ENCODE data around the gene LRCH4.

LRCH4 gene

DNA sequence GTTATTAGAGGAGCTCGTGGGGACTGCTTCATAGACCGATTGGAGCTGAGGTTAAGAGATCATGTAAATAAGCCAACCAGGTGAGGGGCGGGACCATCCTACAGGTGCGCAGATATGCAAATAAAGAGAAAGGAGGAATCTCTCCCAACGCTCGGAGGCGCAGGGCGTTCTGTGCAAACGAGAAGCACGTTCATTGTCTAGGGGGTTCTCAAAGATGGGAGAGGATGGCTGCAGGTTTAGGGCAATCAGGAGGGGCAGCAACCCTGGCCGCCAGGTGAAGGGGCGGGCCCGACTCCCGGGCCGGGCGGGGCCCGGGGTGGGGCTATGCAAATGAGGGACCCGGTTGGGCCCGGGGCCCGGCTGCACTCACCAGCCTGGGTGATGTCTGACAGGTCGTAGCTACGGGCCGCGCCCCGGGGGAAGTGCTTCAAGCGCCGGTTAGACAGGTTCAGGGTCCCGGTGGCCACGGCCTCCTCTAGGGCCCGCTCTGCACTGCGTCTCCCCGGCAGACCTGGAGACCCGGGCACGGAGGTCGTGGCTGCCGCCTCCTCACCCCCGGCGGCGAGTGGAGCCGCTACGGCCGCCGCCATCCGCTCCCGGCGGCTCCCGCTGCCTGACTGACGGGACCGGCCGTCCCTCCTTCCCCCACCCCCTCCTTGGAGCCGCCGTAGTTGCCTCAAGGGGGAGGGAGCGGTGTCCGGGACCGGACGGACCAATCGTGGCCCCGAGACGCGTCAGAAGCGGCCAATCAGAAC lies at the start of gene LRCH4:
LRCH4 (minus strand) TSS at position 619 of the 755 bp plus-strand sequence; CDS start at position 590, 29 bp downstream.
- TF ChIP-seq CTCF (IDR thresholded peaks at IDR 0.05; ENCODE audit: low read depth, low read length) = no peak
- peak within 1 kb of the TSS; percentile 92 for H3K4me3 ChIP-seq (ENCODE audit: low read depth, low read length)
- in situ Hi-C loops (cut with HindIII; ENCODE audit: low sequenced_read_pairs) = no loop called here
- no peak for DNase-seq (ENCODE audit: low read depth, low spot score)

- peak overlapping the region; percentile 22 for H3K4me3 ChIP-seq (ENCODE audit: low read depth, low read length)
- in situ Hi-C loops (cut with HindIII; ENCODE audit: low sequenced_read_pairs) = no loop called here
- DNase-seq (ENCODE audit: low read depth, low spot score) = peak; percentile 5
- peak; percentile 32 for TF ChIP-seq CTCF (IDR thresholded peaks at IDR 0.05; ENCODE audit: low read depth, low read length)
These were observed 47.2 kb upstream of the LRCH4 start for GRCh38 chr7:100632951-100633717.

DNA sequence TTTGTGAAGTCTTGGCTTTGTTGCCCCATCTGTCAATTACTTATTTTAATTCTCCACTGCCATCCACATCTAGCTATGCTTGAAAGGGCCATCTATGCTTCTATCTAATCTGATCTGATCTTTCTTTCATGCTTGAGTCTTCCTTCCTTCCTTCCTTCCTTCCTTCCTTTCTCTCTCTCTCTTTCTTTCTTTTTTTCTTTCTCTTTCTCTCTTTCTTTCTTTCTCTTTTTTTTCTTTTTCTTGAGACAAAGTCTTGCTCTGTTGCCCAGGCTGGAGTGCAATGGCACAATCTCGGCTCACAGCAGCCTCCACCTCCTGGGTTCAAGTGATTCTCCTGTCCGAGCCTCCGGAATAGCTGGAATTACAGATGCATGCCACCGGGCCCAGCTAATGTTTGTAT lies 44.1 kb upstream of the LRCH4 start:
- H3K4me3 ChIP-seq (ENCODE audit: low read depth, low read length) = no peak overlapping the region
- TF ChIP-seq CTCF (IDR thresholded peaks at IDR 0.05; ENCODE audit: low read depth, low read length) = no peak
- in situ Hi-C loops (cut with HindIII; ENCODE audit: low sequenced_read_pairs) = no loop called here
- DNase-seq (ENCODE audit: low read depth, low spot score) = no peak

GRCh38 chr7:100629117-100629716 lies 43.3 kb upstream of the LRCH4 start:
- no peak for DNase-seq (ENCODE audit: low read depth, low spot score)
- peak; percentile 28 for TF ChIP-seq CTCF (IDR thresholded peaks at IDR 0.05; ENCODE audit: low read depth, low read length)

DNA sequence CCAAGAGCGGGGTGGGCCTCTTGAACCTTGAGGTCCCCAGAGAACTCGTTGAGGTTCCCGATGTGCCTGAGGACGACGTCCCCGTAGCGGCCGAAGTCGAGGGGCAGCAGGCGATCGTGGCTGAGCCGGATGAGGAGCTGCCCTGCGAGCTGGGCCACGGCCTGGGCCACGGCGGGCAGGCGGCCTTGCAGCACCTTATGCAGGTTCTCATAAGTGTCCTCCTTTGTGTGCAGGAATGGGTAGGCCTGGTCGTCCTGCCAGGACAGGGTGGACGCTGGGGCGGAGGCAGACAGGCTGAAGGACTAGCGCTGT lies 41.3 kb upstream of the LRCH4 start:
- in situ Hi-C loops (cut with HindIII; ENCODE audit: low sequenced_read_pairs) = no loop called here
- H3K4me3 ChIP-seq (ENCODE audit: low read depth, low read length) = no peak overlapping the region
- no peak for DNase-seq (ENCODE audit: low read depth, low spot score)
- no peak for TF ChIP-seq CTCF (IDR thresholded peaks at IDR 0.05; ENCODE audit: low read depth, low read length)

More at GRCh38 chr7:100629117-100629716, 43.3 kb upstream of the LRCH4 start:
- H3K4me3 ChIP-seq (ENCODE audit: low read depth, low read length) = no peak overlapping the region
- in situ Hi-C loops (cut with HindIII; ENCODE audit: low sequenced_read_pairs) = no loop called here

DNA sequence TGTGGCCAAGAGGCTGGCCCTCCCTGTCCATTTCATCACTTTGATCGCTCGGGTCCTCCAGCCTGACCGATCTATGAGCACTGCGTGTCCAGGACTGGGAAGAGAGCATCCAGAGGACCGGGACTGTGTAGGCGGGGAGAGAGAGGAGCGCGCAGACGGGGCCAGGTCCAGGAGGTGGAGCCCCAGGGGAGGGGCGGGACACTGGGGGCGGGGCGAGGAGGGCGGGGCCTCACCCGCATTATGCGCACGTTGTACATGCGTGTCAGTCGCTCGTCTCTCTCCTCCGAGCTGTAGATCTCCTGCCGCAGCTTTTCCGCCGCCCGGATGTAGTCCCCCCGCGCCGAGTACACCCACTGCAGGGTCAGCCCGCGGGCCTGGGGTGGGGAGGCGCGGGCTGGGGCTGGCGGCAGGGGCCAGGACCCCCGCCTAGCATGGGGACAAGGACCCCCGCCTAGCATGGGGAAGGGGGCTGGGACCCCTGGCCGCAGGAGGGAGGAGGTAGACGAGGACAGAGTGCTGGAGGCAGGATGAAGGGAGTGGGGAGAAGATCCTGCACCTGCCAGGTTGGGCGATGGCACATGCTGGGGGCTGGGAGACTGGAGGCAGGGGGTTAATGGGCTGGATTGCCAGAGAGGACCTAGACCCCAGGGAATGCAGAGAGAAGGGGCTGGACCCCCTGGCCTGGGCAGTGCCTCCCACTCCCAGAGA lies 40.8 kb upstream of the LRCH4 start:
- DNase-seq (ENCODE audit: low read depth, low spot score) = peak; percentile 73
- no peak for TF ChIP-seq CTCF (IDR thresholded peaks at IDR 0.05; ENCODE audit: low read depth, low read length)
- H3K4me3 ChIP-seq (ENCODE audit: low read depth, low read length) = peak overlapping the region; percentile 13
- in situ Hi-C loops (cut with HindIII; ENCODE audit: low sequenced_read_pairs) = no loop called here

All from astrocyte of the spinal cord (primary cell).